HG03135 (cell line): ENCODE results near the gene CFAP92.
"Not testable (repeated sequence)": the region's sequence is repeated elsewhere in the genome, so short reads cannot be mapped to it uniquely, and the experiment has no call there.

ENCODE experiments used
- ATAC-seq: cut with Tn5 transposase; IDR thresholded peaks from one replicate; pipeline ENCODE4 v1.9.1; 2021; ENCODE audit warnings: mild to moderate bottlenecking, moderate library complexity; ENCODE audit not compliant: unreplicated experiment

Gene CFAP92

DNA sequence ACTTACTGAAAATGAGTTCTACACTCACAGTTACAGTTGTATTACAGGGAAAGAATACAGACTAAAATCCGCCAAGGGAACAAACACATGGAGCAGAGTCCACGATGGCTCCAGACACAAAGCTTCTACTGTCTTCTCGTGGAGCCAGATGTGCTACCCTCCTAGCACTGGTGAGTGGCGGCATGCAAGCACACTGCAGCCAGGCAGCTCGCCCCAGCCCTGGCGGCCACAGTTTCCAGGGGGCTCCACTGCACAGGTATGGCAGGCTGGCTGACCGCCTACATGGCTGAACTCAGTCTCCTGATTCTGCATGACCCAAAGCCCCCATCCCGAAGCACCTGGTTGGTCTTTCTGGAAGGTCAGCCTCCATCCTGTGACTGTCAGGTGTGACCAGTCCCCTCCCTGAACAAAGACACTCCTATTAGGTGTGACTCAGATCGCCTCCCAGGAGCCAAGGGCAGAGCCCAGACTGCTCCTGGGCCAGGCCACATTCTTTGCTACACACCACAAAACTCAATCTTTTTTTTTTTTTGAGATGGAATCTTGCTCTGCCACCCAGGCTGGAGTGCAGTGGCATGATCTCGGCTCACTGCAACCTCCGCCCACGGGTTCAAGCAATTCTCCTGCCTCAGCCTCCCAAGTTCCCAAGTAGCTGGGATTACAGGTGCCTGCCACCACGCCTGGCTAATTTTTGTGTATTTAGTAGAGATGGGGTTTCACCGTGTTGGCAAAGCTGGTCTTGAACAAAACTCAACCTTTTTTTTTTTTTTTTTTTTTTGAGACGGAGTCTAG lies 51.5 kb downstream of the CFAP92 start:
- ATAC-seq, result no peak

GRCh38 chr3:128940252-128940651 lies 53.6 kb downstream of the CFAP92 start:
- ATAC-seq, result no peak

DNA sequence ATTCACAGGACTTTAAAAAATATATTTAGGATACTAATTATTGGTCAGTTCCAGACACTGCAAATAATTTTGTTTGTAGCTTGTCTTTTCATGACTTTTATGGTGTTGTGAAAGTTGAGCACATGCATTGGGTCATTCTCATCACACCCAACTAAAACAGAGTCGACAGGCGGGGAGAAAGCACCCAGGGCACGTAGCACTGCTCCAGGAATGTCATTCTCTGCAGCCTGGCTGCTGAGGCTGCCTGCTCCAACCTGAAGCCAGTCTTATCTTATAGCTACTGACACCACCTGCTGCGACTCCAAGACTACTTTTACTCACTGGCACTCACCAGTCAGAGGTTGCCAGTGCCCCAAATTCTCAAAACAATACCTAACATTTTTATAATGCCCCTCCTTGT lies 57.5 kb downstream of the CFAP92 start:
- ATAC-seq, result no peak

DNA sequence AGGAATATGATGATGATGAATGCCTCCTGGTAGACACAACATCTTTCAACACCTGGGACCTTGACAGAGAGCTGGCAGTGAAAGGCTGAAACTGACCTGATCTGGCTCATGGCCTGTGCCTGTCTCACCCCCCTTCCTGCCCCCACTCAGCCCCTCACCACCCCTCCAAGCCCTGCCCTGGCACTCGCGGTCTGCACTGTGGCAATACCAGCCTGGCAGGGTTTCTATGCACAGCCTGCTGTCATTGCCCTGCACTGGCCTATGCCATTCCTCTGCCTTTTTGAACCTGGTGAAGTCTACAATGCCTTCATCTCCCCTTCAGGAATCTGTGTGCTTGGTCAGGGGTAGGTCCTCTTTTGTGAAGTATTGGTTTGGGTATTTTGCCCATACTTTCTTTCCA lies 58.0 kb downstream of the CFAP92 start:
- no peak for ATAC-seq

DNA sequence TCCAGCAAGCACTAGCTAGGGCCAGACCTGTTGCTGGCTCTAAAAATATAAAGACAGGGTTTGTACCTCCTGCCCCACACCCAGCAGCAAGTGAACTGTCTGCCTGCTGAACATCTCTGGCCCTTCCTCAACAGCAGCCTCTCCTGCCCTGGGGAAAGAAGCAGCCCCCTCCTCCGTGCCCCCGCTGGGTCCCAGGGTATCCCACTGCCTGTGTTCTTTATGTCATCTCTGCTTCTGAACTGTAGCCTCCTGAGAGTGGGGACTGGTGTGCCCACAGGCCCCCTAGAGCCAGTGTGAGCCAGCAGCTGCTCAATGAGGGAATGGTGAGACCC lies 60.0 kb downstream of the CFAP92 start:
- no peak for ATAC-seq

DNA sequence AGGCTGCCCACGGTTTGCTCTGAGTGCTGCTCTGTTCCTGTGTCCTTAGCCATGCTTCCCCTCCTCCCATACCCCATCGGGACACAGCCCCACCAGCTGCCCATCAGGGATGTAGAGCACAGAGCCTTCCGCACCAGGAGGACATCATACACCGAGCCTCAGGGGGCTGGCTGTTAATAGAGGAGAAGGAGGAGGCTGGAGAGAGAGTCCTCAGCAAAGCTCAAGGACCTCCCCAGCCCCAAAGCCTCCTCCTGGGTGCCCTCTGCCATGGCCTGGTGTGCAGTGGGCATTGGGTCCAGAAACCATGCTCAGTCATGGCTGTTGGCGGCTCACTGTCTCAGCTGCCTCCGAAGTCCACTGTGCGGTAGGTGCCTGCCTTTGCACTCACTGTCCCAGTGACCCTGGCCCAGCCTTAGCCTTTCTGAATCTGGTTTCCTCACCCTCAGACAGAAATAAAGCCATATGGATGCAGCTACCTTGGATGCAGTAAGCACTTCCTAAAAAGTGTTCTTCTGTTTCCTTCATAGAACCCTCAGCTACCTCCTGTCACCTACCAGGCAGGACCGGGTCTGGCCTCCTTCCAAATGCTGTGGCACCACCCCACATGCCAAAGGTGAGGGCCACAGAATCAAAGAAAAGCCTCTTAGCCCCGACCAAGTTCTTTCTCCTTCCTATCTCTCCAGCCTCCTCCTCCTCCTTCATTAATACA lies 60.5 kb downstream of the CFAP92 start:
- no peak for ATAC-seq

DNA sequence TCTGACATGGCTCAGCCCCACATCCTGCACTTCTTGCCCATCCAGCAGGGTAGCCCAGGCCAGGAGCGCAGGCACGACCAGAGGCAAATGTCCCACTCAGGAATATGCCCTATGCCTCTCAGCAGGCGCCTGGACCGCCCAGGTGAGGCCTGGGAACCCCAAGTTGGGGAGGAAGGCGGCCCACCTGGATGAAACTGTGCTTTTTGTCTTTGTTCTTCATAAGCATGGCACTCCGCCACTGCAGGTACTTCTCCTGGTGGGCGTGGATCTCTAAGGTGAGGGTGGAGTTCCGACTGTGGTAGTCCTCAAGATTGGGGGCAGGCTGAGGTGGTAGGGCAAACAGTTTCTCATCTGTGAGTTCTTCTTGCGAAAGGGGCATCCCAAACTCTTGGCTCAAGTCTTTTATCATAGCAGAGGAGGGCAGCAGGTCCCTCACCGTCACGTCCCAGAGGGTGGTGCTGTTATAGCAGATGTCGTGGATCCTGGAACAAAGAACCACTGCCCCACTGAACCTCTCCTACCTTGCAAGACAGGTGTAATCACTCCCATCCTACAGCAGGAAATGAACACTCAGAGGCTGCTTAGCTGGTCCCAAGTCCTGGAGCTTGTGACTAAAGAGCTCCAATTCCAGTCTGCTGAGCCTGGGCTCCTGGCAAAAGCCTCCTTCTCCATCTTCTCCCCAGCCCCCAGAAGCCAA lies 61.2 kb downstream of the CFAP92 start:
- ATAC-seq, result no peak

DNA sequence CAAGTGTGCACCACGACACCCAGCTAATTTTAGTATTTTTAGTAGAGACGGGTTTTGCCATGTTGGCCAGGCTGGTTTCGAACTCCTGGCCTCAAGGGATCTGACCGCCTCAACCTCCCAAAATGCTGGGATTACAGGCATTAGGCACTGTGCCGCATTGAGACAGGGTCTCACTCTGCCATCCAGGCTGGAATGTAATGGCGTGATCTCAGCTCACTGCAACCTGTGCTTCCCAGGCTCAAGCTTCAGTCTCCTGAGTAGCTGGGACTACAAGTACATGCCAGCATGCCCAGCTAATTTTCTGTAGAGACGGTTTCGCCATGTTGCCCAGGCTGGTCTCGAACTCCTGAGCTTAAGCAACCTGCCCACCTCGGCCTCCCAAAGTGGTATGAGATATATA lies 62.8 kb downstream of the CFAP92 start:
- no peak for ATAC-seq

DNA sequence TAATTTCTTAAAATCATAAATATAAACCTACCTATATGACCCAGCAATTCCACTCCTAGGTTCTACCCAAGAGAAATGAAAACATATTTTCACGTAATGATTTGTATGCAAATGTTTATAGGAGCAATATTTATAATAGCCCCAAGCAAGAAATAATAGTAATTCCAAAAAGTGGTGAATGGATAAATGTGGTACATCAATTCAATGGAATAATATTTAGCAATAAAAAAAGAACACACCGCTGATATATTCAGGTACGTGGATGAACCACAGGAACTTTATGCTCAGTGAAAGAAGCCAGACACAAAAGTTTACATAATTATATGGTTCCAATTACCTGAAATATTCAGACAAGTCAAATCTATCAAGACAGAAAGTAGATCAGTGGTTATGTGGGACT lies 64.5 kb downstream of the CFAP92 start:
- no peak for ATAC-seq

DNA sequence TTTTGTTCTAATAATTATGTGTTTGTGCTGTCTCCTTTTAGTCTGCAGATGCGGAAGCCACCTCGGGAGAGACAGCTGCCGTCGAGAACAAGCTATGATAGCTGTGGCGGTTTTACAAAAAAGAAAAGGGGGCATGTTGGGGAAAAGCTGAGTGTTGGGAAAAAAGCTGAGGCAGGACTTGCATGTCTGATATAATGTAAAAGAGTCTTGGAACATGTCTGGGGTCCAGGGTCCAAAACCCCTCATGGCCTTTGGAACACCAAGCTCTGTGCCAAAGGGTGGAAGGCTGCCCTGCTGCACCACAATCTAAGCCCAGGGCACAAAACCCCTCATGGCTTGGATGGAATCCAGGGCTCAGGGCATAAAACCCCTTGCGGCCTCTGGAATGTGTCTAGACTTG lies 69.9 kb downstream of the CFAP92 start:
- ATAC-seq, result not testable (repeated sequence)

- no peak for ATAC-seq
These were observed 70.3 kb downstream of the CFAP92 start for GRCh38 chr3:128923576-128923975.

DNA sequence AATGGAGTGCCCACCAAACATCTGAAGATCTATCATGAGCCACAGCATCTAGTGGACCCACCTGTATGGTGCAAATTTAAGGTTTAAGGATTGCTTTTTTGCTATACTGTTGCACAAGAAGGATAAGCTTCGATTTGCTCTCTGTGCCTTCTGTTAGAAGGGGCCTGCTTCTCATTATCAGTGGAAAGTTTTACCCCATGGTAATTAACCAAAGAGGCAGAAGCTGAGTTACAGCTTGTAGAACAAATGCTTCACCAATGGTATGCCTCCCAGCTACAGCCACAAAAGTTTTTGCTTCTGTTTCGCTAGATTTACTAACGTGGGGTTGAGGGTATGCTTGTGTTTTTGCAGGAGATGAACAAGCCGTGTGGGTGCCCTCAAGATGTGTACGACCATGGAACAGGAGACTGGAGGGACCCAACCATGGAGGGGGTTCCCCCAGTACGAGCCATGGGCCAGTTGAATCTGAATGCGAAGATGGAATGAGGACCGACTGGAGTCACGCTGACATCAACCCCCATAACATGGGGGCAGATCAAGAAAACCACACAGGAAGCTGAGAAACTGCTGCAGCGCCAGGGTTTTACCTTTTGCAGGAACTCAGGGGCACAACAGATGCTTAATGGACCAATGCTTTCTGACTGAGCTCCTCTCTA lies 70.9 kb downstream of the CFAP92 start:
- ATAC-seq, result no peak

GRCh38 chr3:128919988-128920387 lies 73.9 kb downstream of the CFAP92 start:
- ATAC-seq, result no peak

DNA sequence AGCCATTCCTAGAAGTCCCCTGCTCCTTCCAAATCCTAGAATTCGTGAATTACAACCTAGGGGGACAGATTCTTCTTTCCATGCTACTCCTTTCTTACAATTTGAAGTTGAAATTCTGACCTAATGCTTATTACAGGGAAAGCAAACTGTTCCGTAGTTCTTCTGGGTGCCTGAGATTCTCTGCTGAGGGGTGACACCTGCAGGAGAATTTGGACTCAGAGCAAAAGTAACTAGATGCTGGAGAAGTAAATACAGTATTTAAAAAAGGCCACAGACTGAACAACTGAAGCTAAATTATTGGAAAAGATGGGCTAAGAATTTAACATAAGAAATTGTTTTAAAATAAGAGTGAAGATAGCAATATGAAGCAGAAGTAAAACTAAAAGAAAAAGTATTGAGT lies 76.6 kb downstream of the CFAP92 start:
- ATAC-seq, result no peak

- ATAC-seq, result no peak
These were observed 78.8 kb downstream of the CFAP92 start for GRCh38 chr3:128914966-128915645.

- no peak for ATAC-seq
These were observed 82.0 kb downstream of the CFAP92 start for GRCh38 chr3:128911911-128912310.

GRCh38 chr3:128910006-128910405 lies 83.9 kb downstream of the CFAP92 start:
- ATAC-seq, result no peak

GRCh38 chr3:128908951-128909350 lies 84.9 kb downstream of the CFAP92 start:
- no peak for ATAC-seq

- ATAC-seq, result no peak
These were observed 86.0 kb downstream of the CFAP92 start for GRCh38 chr3:128907706-128908445.

- no peak for ATAC-seq
These were observed 86.9 kb downstream of the CFAP92 start for GRCh38 chr3:128906804-128907525.
